HAP-1 (cell line): ENCODE results near the gene RABGGTB.
"Not testable (repeated sequence)": the region's sequence is repeated elsewhere in the genome, so short reads cannot be mapped to it uniquely, and the experiment has no call there.

ENCODE experiments used
- DNase-seq, 2 experiments: peaks; one replicate each; pipeline ENCODE4 v3.0.0-alpha.2; 2016 to 2020; ENCODE audit warnings: low spot score in 2 of 2
- H3K27me3 ChIP-seq: fragments of 250-450 bp; sonication (Bioruptor Pico); 2 replicates; pipeline ENCODE4 v1.5.1; 2020; ENCODE audit warnings: low read depth, mild to moderate bottlenecking, moderate library complexity
- H3K36me3 ChIP-seq: fragments of 250-450 bp; sonication (Bioruptor Pico); replicated peaks from 2 replicates; pipeline ENCODE4 v1.5.1; 2020; ENCODE audit warnings: mild to moderate bottlenecking
- H3K4me1 ChIP-seq: fragments of 250-450 bp; sonication (Bioruptor Pico); 2 replicates; pipeline ENCODE4 v1.5.1; 2020; ENCODE audit warnings: mild to moderate bottlenecking
- H3K4me3 ChIP-seq: fragments of 250-450 bp; sonication (Bioruptor Pico); 2 replicates; pipeline ENCODE4 v1.5.1; 2020; ENCODE audit warnings: mild to moderate bottlenecking, moderate library complexity
- H3K9me3 ChIP-seq: fragments of 250-450 bp; sonication (Bioruptor Pico); 2 replicates; pipeline ENCODE4 v1.5.1; 2020; ENCODE audit warnings: mild to moderate bottlenecking, moderate library complexity
- in situ Hi-C: fragments of 300-500 bp; cut with MboI; formaldehyde crosslinking; loops from 3 replicates; pipeline ENCODE4 v1.14.3; 2020; ENCODE audit warnings: low sequenced_read_pairs, inconsistent platforms, mixed read lengths

RABGGTB gene

DNA sequence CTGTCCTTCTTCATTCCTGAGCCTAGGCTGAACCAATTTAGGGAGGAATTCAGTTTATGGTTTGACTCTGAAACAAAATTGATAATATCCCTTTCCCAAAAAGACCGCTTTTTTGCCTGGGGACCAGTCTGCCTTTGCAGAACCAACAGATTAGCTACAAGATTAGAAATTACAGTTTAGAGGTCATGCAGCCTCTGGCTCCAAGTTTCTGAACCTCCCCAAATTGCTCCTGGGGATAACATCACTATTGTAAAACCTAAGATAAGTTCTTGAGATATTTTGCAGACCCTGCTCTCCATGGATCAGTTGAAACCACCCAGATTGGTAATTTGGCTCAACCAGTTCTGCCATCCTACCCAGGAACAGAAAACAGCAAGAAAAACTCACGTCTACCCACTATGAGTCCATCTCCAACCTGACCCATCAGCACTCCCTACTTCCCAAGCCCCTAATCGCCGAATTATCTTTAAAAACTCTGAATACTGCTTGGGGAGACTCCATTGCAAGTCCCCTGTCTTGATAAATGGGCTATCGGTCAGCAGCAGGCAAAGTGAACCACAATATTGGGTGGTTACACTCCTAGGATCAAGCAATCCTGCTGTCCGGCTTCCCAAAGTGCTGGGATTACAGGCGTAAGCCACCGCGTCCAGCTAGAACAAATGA lies 605 bp upstream of the RABGGTB start:
- H3K36me3 ChIP-seq = peaks cover 39% of the 10 kb centered on the region
- peaks cover 18% of the 10 kb centered on the region for H3K4me1 ChIP-seq
- no peaks in the 10 kb centered on the region for H3K27me3 ChIP-seq
- in situ Hi-C loops = no loop called here
- peak overlapping the region; percentile 61 for H3K4me3 ChIP-seq
- H3K9me3 ChIP-seq = no peaks in the 10 kb centered on the region
- no peak for DNase-seq

DNA sequence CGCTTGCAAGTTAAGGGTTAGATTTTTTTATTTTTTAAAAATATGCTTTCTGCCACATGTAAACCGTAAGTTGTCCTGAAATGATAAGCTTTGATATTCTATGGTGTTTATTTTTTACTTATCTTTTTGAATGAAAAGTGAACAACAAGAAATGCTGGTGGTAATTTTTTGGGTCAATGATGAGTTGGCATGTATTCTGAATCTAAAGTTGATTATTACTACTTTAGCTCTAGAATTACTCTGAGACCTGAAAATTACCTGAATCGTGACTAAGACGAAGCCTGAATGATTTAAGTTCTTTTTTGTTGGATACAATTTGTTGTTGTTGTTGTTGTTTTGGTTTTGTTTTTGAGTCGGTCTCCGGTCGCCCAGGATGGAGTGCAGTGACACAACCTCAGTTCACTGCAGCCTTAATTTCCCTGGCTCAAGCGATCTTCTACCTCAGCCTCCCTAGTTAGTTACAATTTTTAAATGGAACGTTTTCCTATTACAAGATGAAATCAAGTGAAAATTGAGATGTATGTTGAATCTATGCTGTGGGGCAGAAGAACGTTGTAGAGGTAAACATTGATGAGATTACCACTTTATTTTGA lies 941 bp downstream of the RABGGTB start:
- no peak for DNase-seq
- in situ Hi-C loops = no loop called here
- Histone ChIP-seq H3K36me3 (peaks cover 54% of the 10 kb centered on the region), H3K9me3 (no peaks in the 10 kb centered on the region), H3K4me1 (peaks cover 23% of the 10 kb centered on the region), H3K27me3 (no peaks in the 10 kb centered on the region), H3K4me3 (peak overlapping the region; percentile 61)

DNA sequence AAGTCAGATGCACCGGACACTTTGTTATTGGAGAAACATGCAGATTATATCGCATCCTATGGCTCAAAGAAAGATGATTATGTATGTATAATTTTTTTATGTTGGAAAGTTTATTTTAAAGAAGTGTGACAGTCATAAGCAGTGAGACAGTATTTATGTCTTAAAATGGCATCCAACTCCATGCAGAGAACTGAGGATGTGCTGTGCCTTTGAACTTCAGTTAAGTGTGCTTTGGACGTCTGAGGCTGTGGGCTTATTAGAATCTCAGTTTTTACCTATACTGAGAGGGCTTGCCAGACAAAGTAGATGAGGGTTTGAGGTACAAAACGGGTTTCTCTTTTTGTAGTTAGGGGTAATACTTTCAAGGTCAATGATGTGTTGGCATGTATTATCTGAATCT lies 1.5 kb downstream of the RABGGTB start:
- peaks cover 59% of the 10 kb centered on the region for H3K36me3 ChIP-seq
- DNase-seq = no peak
- in situ Hi-C loops = no loop called here
- H3K9me3 ChIP-seq = no peaks in the 10 kb centered on the region
- peak overlapping the region; percentile 61 for H3K4me3 ChIP-seq
- no peaks in the 10 kb centered on the region for H3K27me3 ChIP-seq
- H3K4me1 ChIP-seq = peaks cover 26% of the 10 kb centered on the region

DNA sequence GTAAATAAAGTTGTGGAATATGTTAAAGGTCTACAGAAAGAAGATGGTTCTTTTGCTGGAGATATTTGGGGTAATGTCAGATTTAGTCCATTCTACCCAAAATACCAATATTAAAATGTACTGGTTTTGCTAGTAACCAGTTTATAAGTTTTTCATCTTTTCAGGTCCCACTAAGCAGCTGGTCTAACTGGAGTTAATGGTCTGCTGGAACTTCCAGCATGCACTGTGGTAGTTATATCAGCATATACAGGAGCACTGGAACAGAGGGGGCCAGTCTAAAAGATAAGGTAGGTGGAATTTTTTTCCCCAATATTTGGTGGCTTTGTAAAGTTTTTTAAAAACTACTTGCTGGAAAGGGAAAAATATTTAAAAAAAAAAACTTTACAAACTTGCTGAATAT lies 3.9 kb downstream of the RABGGTB start:
- DNase-seq = no peak
- peak overlapping the region; percentile 61 for H3K4me3 ChIP-seq
- H3K9me3 ChIP-seq = no peaks in the 10 kb centered on the region
- in situ Hi-C loops = loop anchor here (10.0 kb wide), 1 partner anchor 65 kb away; the partner anchor contains the start of gene ACADM
- peaks cover 84% of the 10 kb centered on the region for H3K36me3 ChIP-seq
- peaks cover 24% of the 10 kb centered on the region for H3K4me1 ChIP-seq
- H3K27me3 ChIP-seq = no peaks in the 10 kb centered on the region; the same call in 1 of the 2 replicates

DNA sequence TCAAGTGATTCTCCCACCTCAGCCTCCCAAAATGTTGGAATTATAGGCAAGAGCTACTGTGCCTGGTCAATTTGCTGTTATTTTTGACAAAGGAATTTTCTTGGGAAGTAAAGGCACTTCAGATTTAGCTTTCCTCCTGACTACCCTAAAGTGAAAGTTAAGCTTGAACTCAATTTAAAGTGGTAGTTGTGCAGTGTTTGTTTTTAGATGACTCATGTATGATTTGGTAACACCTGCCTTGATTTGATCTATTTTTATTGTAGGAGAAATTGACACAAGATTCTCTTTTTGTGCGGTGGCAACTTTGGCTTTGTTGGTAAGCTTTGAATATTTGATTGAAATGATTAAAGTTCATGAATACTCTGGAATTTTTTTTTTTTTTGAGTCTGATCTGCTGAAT lies 5.0 kb downstream of the RABGGTB start:
- Histone ChIP-seq H3K27me3 (no peaks in the 10 kb centered on the region; the same call in 1 of the 2 replicates), H3K36me3 (peaks cover 94% of the 10 kb centered on the region), H3K9me3 (no peaks in the 10 kb centered on the region), H3K4me1 (peaks cover 20% of the 10 kb centered on the region), H3K4me3 (peak overlapping the region; percentile 61)
- in situ Hi-C loops = loop anchor here (10.0 kb wide), 1 partner anchor 66 kb away; the partner anchor contains the start of gene ACADM
- DNase-seq = no peak

DNA sequence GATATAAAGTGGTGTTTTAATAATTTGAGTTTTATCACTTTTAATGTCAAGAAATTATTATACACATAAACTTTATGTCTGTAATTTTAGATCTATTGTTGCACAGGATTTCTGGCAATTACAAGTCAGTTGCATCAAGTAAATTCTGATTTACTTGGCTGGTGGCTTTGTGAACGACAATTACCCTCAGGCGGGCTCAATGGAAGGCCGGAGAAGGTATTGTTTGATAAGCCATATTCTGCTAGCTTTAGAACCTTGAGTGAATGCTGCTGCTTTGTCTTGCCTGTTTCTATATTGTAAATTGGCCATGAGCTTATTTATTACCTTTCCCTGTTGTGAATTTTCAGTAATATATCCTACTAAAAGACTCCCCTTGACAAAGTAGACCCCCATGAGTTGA lies 6.0 kb downstream of the RABGGTB start:
- in situ Hi-C loops = loop anchor here (10.0 kb wide), 1 partner anchor 67 kb away; the partner anchor contains the start of gene ACADM
- no peak overlapping the region for H3K4me3 ChIP-seq
- no peaks in the 10 kb centered on the region; the same call in 1 of the 2 replicates for H3K27me3 ChIP-seq
- peaks cover 20% of the 10 kb centered on the region for H3K4me1 ChIP-seq
- H3K9me3 ChIP-seq = no peaks in the 10 kb centered on the region
- peak; percentile 72 to 77 for DNase-seq
- peaks cover 94% of the 10 kb centered on the region for H3K36me3 ChIP-seq

DNA sequence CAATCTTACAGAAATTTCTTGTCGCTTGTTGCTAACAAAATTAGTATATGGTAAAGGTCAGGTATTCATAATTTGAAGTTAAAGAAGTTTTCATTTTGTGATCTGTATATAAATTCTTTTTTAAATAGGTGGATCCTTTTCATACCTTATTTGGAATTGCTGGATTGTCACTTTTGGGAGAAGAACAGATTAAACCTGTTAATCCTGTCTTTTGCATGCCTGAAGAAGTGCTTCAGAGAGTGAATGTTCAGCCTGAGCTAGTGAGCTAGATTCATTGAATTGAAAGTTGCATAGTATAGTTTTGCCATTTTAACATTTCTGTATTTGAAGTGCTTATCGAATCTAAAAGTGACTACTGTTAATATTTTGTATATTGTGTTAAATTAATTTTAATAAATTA lies 8.3 kb downstream of the RABGGTB start:
- DNase-seq = no peak
- Histone ChIP-seq H3K9me3 (no peaks in the 10 kb centered on the region), H3K36me3 (peaks cover 71% of the 10 kb centered on the region), H3K4me1 (peaks cover 20% of the 10 kb centered on the region), H3K27me3 (no peaks in the 10 kb centered on the region; the same call in 1 of the 2 replicates), H3K4me3 (no peak overlapping the region)
- in situ Hi-C loops = loop anchor here (10.0 kb wide), 1 partner anchor 70 kb away; the partner anchor contains the start of gene ACADM

DNA sequence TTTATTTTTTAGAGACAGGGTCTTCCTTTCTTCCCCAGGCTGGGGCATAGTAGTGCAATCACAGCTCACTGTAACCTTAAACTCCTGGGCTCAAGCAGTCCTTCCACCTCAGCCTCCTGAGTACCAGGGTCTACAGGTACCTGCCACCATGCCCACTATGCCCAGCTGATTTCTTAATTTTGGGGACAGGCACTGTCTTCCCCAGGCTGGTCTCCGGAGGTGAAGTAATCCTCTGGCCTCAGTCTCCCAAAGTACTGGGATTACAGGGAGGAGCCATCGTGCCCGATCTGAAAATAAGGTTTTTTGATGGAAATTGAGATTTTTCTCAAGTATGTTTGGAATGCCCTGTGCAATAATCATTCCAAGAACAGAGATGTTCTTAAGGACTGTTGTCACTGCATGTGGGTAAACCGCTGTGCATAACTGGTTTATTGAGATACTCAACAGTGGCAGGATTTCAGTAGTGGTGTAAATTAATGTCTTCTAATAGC lies 9.7 kb downstream of the RABGGTB start:
- Histone ChIP-seq H3K9me3 (no peaks in the 10 kb centered on the region), H3K36me3 (peaks cover 58% of the 10 kb centered on the region), H3K27me3 (no peaks in the 10 kb centered on the region; the same call in 1 of the 2 replicates), H3K4me1 (peaks cover 13% of the 10 kb centered on the region), H3K4me3 (no peak overlapping the region)
- DNase-seq = no peak
- in situ Hi-C loops = loop anchor here (10.0 kb wide), 1 partner anchor 71 kb away; the partner anchor contains the start of gene ACADM

DNA sequence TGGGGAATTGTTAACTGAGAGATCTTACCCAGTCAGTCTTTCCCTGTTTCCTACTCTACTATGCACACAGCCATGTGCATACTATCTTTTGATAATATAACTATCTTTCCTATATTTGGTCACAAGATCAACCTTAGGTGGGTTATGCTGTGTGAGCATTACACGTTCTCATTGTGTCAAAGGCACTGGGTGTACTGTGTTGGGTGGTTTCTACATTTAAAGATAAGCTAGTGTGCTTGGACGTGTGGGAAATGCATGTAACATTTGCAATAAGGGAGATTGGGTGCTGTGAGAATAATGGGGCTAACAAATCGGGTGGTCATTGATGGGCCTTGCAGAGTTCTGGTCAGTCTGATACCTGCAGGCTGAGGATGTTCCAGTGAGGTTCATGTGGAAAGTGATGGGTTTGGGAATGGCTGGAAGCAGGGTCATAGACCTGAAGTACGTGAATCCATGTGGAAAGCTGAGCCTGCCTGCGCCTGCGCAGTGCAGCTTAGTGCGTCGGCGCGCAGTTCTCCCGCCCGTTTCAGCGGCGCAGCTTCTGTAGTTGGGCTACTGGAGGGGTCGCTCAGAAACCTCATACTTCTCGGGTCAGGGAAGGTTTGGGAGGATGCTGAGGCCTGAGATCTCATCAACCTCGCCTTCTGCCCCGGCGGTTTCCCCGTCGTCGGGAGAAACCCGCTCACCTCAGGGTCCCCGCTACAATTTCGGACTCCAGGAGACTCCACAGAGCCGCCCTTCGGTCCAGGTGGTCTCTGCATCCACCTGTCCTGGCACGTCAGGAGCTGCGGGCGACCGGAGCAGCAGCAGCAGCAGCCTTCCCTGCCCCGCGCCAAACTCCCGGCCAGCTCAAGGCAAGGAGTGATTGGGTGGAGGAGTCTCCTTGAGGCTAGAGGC lies 10.6 kb downstream of the RABGGTB start, which contains the start of gene MSH4:
MSH4 (plus strand) TSS at position 507 of the 897 bp plus-strand sequence; CDS start at position 611, 104 bp downstream.
- DNase-seq = peak in 1 of 2 experiments; percentile 49
- Histone ChIP-seq H3K9me3 (no peaks in the 10 kb centered on the region), H3K36me3 (peaks cover 49% of the 10 kb centered on the region), H3K4me1 (peaks cover 10% of the 10 kb centered on the region), H3K4me3 (no peak within 1 kb of the TSS), H3K27me3 (no peaks in the 10 kb centered on the region; the same call in 1 of the 2 replicates)
- in situ Hi-C loops = loop anchor here (10.0 kb wide), 1 partner anchor 72 kb away; the partner anchor contains the start of gene ACADM

DNA sequence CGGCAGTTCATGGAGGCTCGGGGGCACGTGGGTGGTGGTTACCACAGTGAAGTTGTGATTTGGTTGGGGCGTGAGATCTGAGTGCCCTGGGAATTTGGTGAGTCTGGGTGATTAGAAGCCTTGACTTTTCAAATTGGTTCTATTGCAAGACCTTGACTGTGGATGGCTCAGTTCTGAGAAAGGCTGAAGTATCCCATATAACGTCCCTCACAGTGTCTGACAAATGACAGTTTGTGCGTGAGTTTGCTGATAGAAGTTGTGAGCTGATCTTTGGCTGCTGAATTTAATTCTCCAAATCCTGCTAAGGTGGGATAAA lies 11.2 kb downstream of the RABGGTB start:
- H3K4me3 ChIP-seq = no peak overlapping the region
- in situ Hi-C loops = loop anchor here (10.0 kb wide), 1 partner anchor 72 kb away; the partner anchor contains the start of gene ACADM
- H3K9me3 ChIP-seq = no peaks in the 10 kb centered on the region
- no peak for DNase-seq
- peaks cover 44% of the 10 kb centered on the region for H3K36me3 ChIP-seq
- peaks cover 7% of the 10 kb centered on the region for H3K4me1 ChIP-seq
- H3K27me3 ChIP-seq = no peaks in the 10 kb centered on the region; the same call in 1 of the 2 replicates

DNA sequence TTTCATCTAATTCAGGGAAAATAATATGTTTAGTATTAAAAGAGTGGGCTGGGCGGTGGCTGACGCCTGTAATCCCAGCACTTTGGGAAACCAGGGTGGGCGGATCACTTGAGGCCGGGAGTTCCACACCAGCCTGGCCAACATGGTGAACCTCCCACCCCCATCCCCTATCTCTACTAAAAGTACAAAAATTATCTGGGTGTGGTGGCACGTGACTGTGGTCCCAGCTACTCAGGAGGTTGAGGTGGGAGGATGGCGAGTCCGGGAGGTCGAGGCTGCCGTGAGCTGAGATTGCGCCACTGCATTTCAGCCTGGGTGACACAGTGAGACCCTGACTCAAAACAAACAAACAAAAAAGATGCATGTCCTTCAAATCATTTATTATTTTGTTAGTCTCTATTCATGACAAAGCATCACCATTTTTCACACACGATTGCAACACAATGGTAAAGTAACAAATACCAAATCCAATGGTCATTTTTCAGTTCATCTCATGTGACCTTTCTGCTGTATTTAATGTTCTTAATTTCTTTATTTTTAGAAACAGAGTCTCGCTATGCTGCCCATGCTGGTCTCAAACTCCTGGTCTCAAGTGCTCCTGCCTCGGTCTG lies 11.7 kb downstream of the RABGGTB start:
- in situ Hi-C loops = loop anchor here (10.0 kb wide), 1 partner anchor 73 kb away; the partner anchor contains the start of gene ACADM
- no peak for DNase-seq
- Histone ChIP-seq H3K36me3 (peaks cover 39% of the 10 kb centered on the region), H3K9me3 (no peaks in the 10 kb centered on the region), H3K4me3 (no peak overlapping the region), H3K27me3 (no peaks in the 10 kb centered on the region; the same call in 1 of the 2 replicates), H3K4me1 (peaks cover 2% of the 10 kb centered on the region; the same call in 1 of the 2 replicates)

DNA sequence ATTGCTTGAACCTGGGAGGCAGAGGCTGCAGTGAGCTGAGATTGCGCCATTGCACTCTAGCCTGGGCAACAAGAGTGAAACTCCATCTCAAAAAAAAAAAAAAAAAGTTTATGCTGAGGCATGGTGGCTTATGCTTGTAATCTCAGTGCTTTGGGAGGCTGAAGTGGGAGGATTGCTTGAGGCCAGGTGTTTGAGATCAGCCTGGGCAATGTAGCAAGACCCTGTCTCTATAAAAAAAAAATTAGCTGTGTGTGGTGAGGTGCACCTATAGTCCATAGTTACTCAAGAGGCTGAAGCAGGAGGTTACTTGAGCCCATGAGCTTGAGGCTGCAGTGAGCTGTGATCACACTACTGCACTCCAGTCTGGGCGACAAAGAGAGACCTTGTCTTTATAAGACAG lies 15.4 kb downstream of the RABGGTB start:
- H3K4me1 ChIP-seq, DNase-seq, H3K36me3 ChIP-seq, H3K27me3 ChIP-seq, H3K9me3 ChIP-seq, in situ Hi-C loops, H3K4me3 ChIP-seq: not testable (repeated sequence)

DNA sequence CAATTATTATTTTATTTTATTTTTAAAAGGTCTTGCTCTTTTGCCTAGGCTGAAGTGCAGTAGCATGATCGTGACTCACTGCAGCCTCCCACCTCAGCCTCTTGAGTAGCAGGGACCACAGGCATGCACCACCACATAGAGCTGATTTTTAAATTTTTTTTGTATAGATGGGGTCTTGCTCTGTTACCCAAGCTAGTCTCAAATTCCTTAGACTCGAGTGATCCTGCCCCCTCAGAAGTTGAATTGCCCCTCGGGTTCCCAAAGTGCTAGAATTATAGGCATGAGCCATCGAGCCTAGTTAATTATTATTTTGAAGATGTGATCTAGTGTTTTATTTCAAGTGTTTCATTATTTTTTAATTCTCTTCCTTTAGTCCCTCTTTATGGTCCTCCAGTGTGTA lies 22.9 kb downstream of the RABGGTB start:
- in situ Hi-C loops = no loop called here
- H3K4me1 ChIP-seq = no peaks in the 10 kb centered on the region
- no peak overlapping the region for H3K4me3 ChIP-seq
- H3K36me3 ChIP-seq = no peaks in the 10 kb centered on the region
- no peaks in the 10 kb centered on the region for H3K27me3 ChIP-seq
- no peaks in the 10 kb centered on the region for H3K9me3 ChIP-seq
- DNase-seq = no peak
